HEK293 (cell line): ENCODE measurements around the gene OPN1SW.

Experiments used
- CTCF ChIA-PET: fragments of 350-600 bp; formaldehyde crosslinking; extraction: SDS; loops from one replicate; lab custom pipeline; 2021; ENCODE audit warnings: antibody characterized with exemption; lab: Yijun Ruan, JAX
- POLR2A ChIA-PET: fragments of 300-600 bp; formaldehyde crosslinking; extraction: SDS; loops from one replicate; lab custom pipeline; 2020; ENCODE audit warnings: antibody characterized with exemption, inconsistent platforms; lab: Yijun Ruan, JAX
- H3K27ac ChIP-seq: fragments of 200-500 bp; sonication (Bioruptor generic); 2 replicates; pipeline ENCODE4 v1.5.1; 2014; ENCODE audit warnings: low read depth, low read length, control low read depth, inconsistent platforms; ENCODE audit errors: extremely low read depth
- H3K36me3 ChIP-seq, 2 experiments: fragments of 200-500 bp in 1 of 2; sonication (Bioruptor generic) in 1 of 2; 1 replicate in 1 of 2; 2 replicates in 1 of 2; pipeline ENCODE4 v1.5.1; 2014 to 2017; ENCODE audit warnings: inconsistent platforms in 2 of 2, low read length in 2 of 2; ENCODE audit not compliant: control insufficient read depth in 2 of 2, insufficient read depth in 1 of 2
- H3K4me1 ChIP-seq: fragments of 200-500 bp; sonication (Bioruptor generic); 2 replicates; pipeline ENCODE4 v1.5.1; 2014; ENCODE audit warnings: mild to moderate bottlenecking, low read length, inconsistent platforms; ENCODE audit not compliant: control insufficient read depth, insufficient read depth
- H3K4me3 ChIP-seq: 2 replicates; pipeline ENCODE4 v1.5.1; 2011; ENCODE audit warnings: low read depth, mild to moderate bottlenecking, control low read depth, low read length, moderate library complexity
- H3K9me3 ChIP-seq: fragments of 200-500 bp; sonication (Bioruptor generic); 2 replicates; pipeline ENCODE4 v1.5.1; 2014; ENCODE audit warnings: low read depth, low read length, inconsistent platforms; ENCODE audit not compliant: control insufficient read depth, insufficient read depth
- ATF2 ChIP-seq: fragments of 450-650 bp; formaldehyde crosslinking; IDR thresholded peaks from 2 replicates; pipeline ENCODE4 v1.5.1; 2016; ENCODE audit warnings: missing biosample characterization, missing genetic modification characterization, low read depth
- BCL11A ChIP-seq: fragments of 450-650 bp; formaldehyde crosslinking; IDR thresholded peaks from 2 replicates; pipeline ENCODE4 v1.5.1; 2016; ENCODE audit warnings: low read depth, missing biosample characterization, missing genetic modification characterization
- FEZF1 ChIP-seq: fragments of 450-650 bp; formaldehyde crosslinking; IDR thresholded peaks from 2 replicates; pipeline ENCODE4 v1.5.1; 2016; ENCODE audit warnings: missing biosample characterization, missing genetic modification characterization
- HOXC10 ChIP-seq: sonication (generic); formaldehyde crosslinking; IDR thresholded peaks from 2 replicates; pipeline ENCODE4 v1.8.1; 2023; ENCODE audit warnings: mild to moderate bottlenecking, missing genetic modification reagents
- SALL2 ChIP-seq: fragments of 450-650 bp; formaldehyde crosslinking; IDR thresholded peaks from 2 replicates; pipeline ENCODE4 v1.5.0; 2017; ENCODE audit warnings: missing biosample characterization, mild to moderate bottlenecking, missing genetic modification characterization, borderline replicate concordance
- SCRT1 ChIP-seq: fragments of 450-650 bp; formaldehyde crosslinking; IDR thresholded peaks from 2 replicates; pipeline ENCODE4 v1.5.1; 2016; ENCODE audit warnings: missing biosample characterization, missing genetic modification characterization, borderline replicate concordance
- ZBTB17 ChIP-seq: fragments of 450-650 bp; formaldehyde crosslinking; IDR thresholded peaks from 2 replicates; pipeline ENCODE4 v1.5.1; 2016; ENCODE audit warnings: missing biosample characterization, missing genetic modification characterization
- ZEB2 ChIP-seq: fragments of 450-650 bp; formaldehyde crosslinking; IDR thresholded peaks from 2 replicates; pipeline ENCODE4 v1.5.1; 2016; ENCODE audit warnings: missing biosample characterization, missing genetic modification characterization
- ZNF148 ChIP-seq: fragments of 450-650 bp; formaldehyde crosslinking; IDR thresholded peaks from 2 replicates; pipeline ENCODE4 v1.5.0; 2017; ENCODE audit warnings: missing biosample characterization, missing genetic modification characterization, borderline replicate concordance
- ZNF23 ChIP-seq: fragments of 450-650 bp; formaldehyde crosslinking; IDR thresholded peaks from 2 replicates; pipeline ENCODE4 v1.5.1; 2016; ENCODE audit warnings: missing biosample characterization, missing genetic modification characterization, borderline replicate concordance
- ZNF248 ChIP-seq: fragments of 450-650 bp; formaldehyde crosslinking; IDR thresholded peaks from 2 replicates; pipeline ENCODE4 v1.5.1; 2017; ENCODE audit warnings: missing biosample characterization, missing genetic modification characterization
- ZNF266 ChIP-seq: fragments of 450-650 bp; formaldehyde crosslinking; IDR thresholded peaks from 2 replicates; pipeline ENCODE4 v1.5.1; 2016; ENCODE audit warnings: missing biosample characterization, missing genetic modification characterization, low read depth
- ZNF555 ChIP-seq: fragments of 450-650 bp; formaldehyde crosslinking; conservative IDR thresholded peaks from 2 replicates; pipeline ENCODE4 v1.5.1; 2017; ENCODE audit warnings: missing biosample characterization, mild to moderate bottlenecking, missing genetic modification characterization, inconsistent platforms
- ZNF76 ChIP-seq: fragments of 450-650 bp; formaldehyde crosslinking; IDR thresholded peaks from 2 replicates; pipeline ENCODE4; 2016; ENCODE audit warnings: low read depth, missing biosample characterization, missing genetic modification characterization, borderline replicate concordance
- ZNF785 ChIP-seq: fragments of 450-650 bp; formaldehyde crosslinking; IDR thresholded peaks from 2 replicates; pipeline ENCODE4 v1.5.1; 2016; ENCODE audit warnings: missing biosample characterization, missing genetic modification characterization
- ZSCAN18 ChIP-seq: fragments of 450-650 bp; formaldehyde crosslinking; IDR thresholded peaks from 2 replicates; pipeline ENCODE4 v1.5.1; 2016; ENCODE audit warnings: missing biosample characterization, missing genetic modification characterization
- TF ChIP-seq, protein P1 (sequence below): fragments of 450-650 bp; formaldehyde crosslinking; IDR thresholded peaks from 2 replicates; pipeline ENCODE4 v1.5.1; 2016; ENCODE audit warnings: missing biosample characterization, missing genetic modification characterization, borderline replicate concordance
- TF ChIP-seq, protein P2 (sequence below): fragments of 450-650 bp; formaldehyde crosslinking; IDR thresholded peaks from 2 replicates; pipeline ENCODE4 v1.5.1; 2016; ENCODE audit warnings: missing biosample characterization, missing genetic modification characterization
- TF ChIP-seq, protein P3 (sequence below): fragments of 450-650 bp; formaldehyde crosslinking; IDR thresholded peaks from 2 replicates; pipeline ENCODE4; 2016; ENCODE audit warnings: missing biosample characterization, missing genetic modification characterization

OPN1SW gene

GRCh38 chr7:128747327-128748079, 28.1 kb downstream of the OPN1SW start:
- ChIA-PET POLR2A (interaction anchor here (0.6 to 1.4 kb wide), 4 partner anchors 8 to 252 kb away, joined by 3 to 8 read pairs (median 3); partner anchors contain the start of gene CALU), CTCF (interaction anchor here (2.6 kb wide), 1 partner anchor 8 kb away, joined by 5 read pairs; no protein-coding TSS in a partner anchor)
- TF ChIP-seq, protein P1, sequence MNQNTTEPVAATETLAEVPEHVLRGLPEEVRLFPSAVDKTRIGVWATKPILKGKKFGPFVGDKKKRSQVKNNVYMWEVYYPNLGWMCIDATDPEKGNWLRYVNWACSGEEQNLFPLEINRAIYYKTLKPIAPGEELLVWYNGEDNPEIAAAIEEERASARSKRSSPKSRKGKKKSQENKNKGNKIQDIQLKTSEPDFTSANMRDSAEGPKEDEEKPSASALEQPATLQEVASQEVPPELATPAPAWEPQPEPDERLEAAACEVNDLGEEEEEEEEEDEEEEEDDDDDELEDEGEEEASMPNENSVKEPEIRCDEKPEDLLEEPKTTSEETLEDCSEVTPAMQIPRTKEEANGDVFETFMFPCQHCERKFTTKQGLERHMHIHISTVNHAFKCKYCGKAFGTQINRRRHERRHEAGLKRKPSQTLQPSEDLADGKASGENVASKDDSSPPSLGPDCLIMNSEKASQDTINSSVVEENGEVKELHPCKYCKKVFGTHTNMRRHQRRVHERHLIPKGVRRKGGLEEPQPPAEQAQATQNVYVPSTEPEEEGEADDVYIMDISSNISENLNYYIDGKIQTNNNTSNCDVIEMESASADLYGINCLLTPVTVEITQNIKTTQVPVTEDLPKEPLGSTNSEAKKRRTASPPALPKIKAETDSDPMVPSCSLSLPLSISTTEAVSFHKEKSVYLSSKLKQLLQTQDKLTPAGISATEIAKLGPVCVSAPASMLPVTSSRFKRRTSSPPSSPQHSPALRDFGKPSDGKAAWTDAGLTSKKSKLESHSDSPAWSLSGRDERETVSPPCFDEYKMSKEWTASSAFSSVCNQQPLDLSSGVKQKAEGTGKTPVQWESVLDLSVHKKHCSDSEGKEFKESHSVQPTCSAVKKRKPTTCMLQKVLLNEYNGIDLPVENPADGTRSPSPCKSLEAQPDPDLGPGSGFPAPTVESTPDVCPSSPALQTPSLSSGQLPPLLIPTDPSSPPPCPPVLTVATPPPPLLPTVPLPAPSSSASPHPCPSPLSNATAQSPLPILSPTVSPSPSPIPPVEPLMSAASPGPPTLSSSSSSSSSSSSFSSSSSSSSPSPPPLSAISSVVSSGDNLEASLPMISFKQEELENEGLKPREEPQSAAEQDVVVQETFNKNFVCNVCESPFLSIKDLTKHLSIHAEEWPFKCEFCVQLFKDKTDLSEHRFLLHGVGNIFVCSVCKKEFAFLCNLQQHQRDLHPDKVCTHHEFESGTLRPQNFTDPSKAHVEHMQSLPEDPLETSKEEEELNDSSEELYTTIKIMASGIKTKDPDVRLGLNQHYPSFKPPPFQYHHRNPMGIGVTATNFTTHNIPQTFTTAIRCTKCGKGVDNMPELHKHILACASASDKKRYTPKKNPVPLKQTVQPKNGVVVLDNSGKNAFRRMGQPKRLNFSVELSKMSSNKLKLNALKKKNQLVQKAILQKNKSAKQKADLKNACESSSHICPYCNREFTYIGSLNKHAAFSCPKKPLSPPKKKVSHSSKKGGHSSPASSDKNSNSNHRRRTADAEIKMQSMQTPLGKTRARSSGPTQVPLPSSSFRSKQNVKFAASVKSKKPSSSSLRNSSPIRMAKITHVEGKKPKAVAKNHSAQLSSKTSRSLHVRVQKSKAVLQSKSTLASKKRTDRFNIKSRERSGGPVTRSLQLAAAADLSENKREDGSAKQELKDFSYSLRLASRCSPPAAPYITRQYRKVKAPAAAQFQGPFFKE (tag by site-specific recombination) = no peak
- no peak for TF ChIP-seq ZNF148 (tag by site-specific recombination)
- TF ChIP-seq ZNF555 (tag by site-specific recombination) = no peak
- no peak for TF ChIP-seq ZNF266 (tag by site-specific recombination)
- TF ChIP-seq BCL11A (tag by site-specific recombination) = no peak
- no peak for TF ChIP-seq ZEB2
- no peak for TF ChIP-seq ZNF76
- no peak for TF ChIP-seq HOXC10 (CRISPR knock-in tag)
- H3K36me3 ChIP-seq = peaks cover 12 to 40% of the 10 kb centered on the region in 2 experiments
- H3K4me3 ChIP-seq = no peak overlapping the region
- H3K4me1 ChIP-seq = no peaks in the 10 kb centered on the region; the same call in 1 of the 2 replicates
- H3K9me3 ChIP-seq = no peaks in the 10 kb centered on the region
- H3K27ac ChIP-seq = no peak overlapping the region

- POLR2A ChIA-PET = no interaction called here
- Histone ChIP-seq H3K36me3 (peaks cover 12 to 31% of the 10 kb centered on the region in 2 experiments), H3K27ac (no peak overlapping the region), H3K4me3 (no peak overlapping the region), H3K4me1 (no peaks in the 10 kb centered on the region; the same call in 1 of the 2 replicates), H3K9me3 (no peaks in the 10 kb centered on the region)
- CTCF ChIA-PET = no interaction called here
- no peak for TF ChIP-seq ZNF248 (tag by site-specific recombination)
- no peak for TF ChIP-seq SALL2 (tag by site-specific recombination)
- no peak for TF ChIP-seq SCRT1 (tag by site-specific recombination)
- TF ChIP-seq FEZF1 (tag by site-specific recombination) = no peak
- TF ChIP-seq, protein P2, sequence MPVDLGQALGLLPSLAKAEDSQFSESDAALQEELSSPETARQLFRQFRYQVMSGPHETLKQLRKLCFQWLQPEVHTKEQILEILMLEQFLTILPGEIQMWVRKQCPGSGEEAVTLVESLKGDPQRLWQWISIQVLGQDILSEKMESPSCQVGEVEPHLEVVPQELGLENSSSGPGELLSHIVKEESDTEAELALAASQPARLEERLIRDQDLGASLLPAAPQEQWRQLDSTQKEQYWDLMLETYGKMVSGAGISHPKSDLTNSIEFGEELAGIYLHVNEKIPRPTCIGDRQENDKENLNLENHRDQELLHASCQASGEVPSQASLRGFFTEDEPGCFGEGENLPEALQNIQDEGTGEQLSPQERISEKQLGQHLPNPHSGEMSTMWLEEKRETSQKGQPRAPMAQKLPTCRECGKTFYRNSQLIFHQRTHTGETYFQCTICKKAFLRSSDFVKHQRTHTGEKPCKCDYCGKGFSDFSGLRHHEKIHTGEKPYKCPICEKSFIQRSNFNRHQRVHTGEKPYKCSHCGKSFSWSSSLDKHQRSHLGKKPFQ (tag by site-specific recombination) = no peak
- no peak for TF ChIP-seq ZNF785 (tag by site-specific recombination)
- no peak for TF ChIP-seq ZSCAN18
- no peak for TF ChIP-seq ZBTB17 (tag by site-specific recombination)
- no peak for TF ChIP-seq ZNF23 (tag by site-specific recombination)
- TF ChIP-seq, protein P3, sequence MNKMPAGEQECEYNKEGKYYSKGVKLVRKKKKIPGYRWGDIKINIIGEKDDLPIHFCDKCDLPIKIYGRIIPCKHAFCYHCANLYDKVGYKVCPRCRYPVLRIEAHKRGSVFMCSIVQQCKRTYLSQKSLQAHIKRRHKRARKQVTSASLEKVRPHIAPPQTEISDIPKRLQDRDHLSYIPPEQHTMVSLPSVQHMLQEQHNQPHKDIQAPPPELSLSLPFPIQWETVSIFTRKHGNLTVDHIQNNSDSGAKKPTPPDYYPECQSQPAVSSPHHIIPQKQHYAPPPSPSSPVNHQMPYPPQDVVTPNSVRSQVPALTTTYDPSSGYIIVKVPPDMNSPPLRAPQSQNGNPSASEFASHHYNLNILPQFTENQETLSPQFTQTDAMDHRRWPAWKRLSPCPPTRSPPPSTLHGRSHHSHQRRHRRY (tag by site-specific recombination) = no peak
- TF ChIP-seq ATF2 = no peak
Measured at GRCh38 chr7:128745706-128746105, 29.9 kb downstream of the OPN1SW start.
